Neural progenitor cell (in vitro differentiated cells): ENCODE results near the gene TAF1C. TPM values are rescaled to one million over a fixed set of nuclear protein-coding genes. Genes with fewer than 3 reads are reported as not detected.
A peak's percentile ranks its signal among the peaks of the same experiment; 100 is the strongest.

Experiments used
- DNase-seq: peaks from one replicate; pipeline ENCODE4 v3.0.0-alpha.2; 2016; ENCODE audit warnings: low spot score
- H2AFZ ChIP-seq: fragments of 200-600 bp; sonication (generic); replicated peaks from 2 replicates; pipeline ENCODE4 v1.6.1; 2016; ENCODE audit warnings: antibody characterized with exemption
- H3F3A ChIP-seq: fragments of 200-600 bp; sonication (generic); 2 replicates; pipeline ENCODE4 v1.6.1; 2016; ENCODE audit warnings: antibody characterized with exemption, low read depth
- H3K27ac ChIP-seq: fragments of 200-600 bp; sonication (generic); 2 replicates; pipeline ENCODE4 v1.5.1; 2016; ENCODE audit warnings: mild to moderate bottlenecking
- H3K27me3 ChIP-seq: fragments of 200-600 bp; sonication (generic); 2 replicates; pipeline ENCODE4 v1.6.1; 2016; ENCODE audit warnings: mild to moderate bottlenecking, moderate library complexity
- H3K36me3 ChIP-seq: fragments of 200-600 bp; sonication (generic); 2 replicates; pipeline ENCODE4 v1.5.1; 2016
- H3K4me1 ChIP-seq: fragments of 200-600 bp; sonication (generic); 2 replicates; pipeline ENCODE4 v1.6.1; 2016; ENCODE audit warnings: mixed run types
- H3K4me2 ChIP-seq: fragments of 200-600 bp; sonication (generic); 2 replicates; pipeline ENCODE4 v1.6.1; 2016
- H3K4me3 ChIP-seq: fragments of 200-600 bp; sonication (generic); 2 replicates; pipeline ENCODE4 v1.5.1; 2016
- H3K79me2 ChIP-seq: fragments of 200-600 bp; sonication (generic); 2 replicates; pipeline ENCODE4 v1.6.1; 2016; ENCODE audit warnings: low read depth
- H3K9ac ChIP-seq: fragments of 200-600 bp; sonication (generic); 2 replicates; pipeline ENCODE4 v1.6.1; 2016
- H3K9me3 ChIP-seq: fragments of 200-600 bp; sonication (generic); 2 replicates; pipeline ENCODE4 v1.5.1; 2016; ENCODE audit warnings: low read depth
- H4K20me1 ChIP-seq: fragments of 200-600 bp; sonication (generic); 2 replicates; pipeline ENCODE4 v1.6.1; 2016; ENCODE audit warnings: low read depth
- H3K27ac Mint-ChIP-seq: 3 replicates; pipeline ENCODE4 v1.8.0; 2021; ENCODE audit warnings: mixed read lengths
- H3K27me3 Mint-ChIP-seq: 2 replicates; pipeline ENCODE4 v1.8.0; 2022; ENCODE audit warnings: low read depth, mild to moderate bottlenecking, inconsistent platforms, moderate library complexity, mixed read lengths; ENCODE audit not compliant: insufficient read depth
- H3K36me3 Mint-ChIP-seq: 3 replicates; pipeline ENCODE4 v1.8.0; 2021; ENCODE audit warnings: mixed read lengths
- H3K4me1 Mint-ChIP-seq: 3 replicates; pipeline ENCODE4 v1.8.0; 2021; ENCODE audit warnings: mixed read lengths
- H3K4me3 Mint-ChIP-seq: 3 replicates; pipeline ENCODE4 v1.8.0; 2021; ENCODE audit warnings: mild to moderate bottlenecking, moderate library complexity, mixed read lengths
- H3K9me3 Mint-ChIP-seq: 3 replicates; pipeline ENCODE4 v1.8.0; 2020; ENCODE audit warnings: mixed read lengths
- CTCF ChIP-seq: fragments of 200-600 bp; sonication (generic); IDR thresholded peaks from 2 replicates; pipeline ENCODE4 v1.5.1; 2017; ENCODE audit warnings: antibody characterized with exemption, mild to moderate bottlenecking
- EZH2 ChIP-seq: fragments of 200-600 bp; sonication (generic); IDR thresholded peaks from 2 replicates; pipeline ENCODE4 v1.6.1; 2017; ENCODE audit warnings: antibody characterized with exemption, mild to moderate bottlenecking, moderate library complexity
- EZH2phosphoT487 ChIP-seq: fragments of 200-600 bp; sonication (generic); IDR thresholded peaks from 2 replicates; pipeline ENCODE4 v1.6.1; 2017; ENCODE audit warnings: antibody characterized with exemption
- total RNA-seq: library from RNA; depleted of rRNA; stranded (reverse); fragments of >200 nt; gene quantifications from 2 replicates; pipeline ENCODE4 v1.2.3, GENCODE V29; 2015; ENCODE audit warnings: low replicate concordance

Gene TAF1C
- total RNA-seq, 1 donor from 2014 or later = 23.3 TPM

- H3K4me3 ChIP-seq = no peak overlapping the region
- H3F3A ChIP-seq = no peaks in the 10 kb centered on the region
- no peak overlapping the region for H3K9ac ChIP-seq
- Mint-ChIP-seq H3K27me3 (peaks cover 10% of the 10 kb centered on the region), H3K27ac (no peak overlapping the region), H3K9me3 (no peaks in the 10 kb centered on the region), H3K4me3 (no peak overlapping the region), H3K4me1 (peaks cover 4% of the 10 kb centered on the region), H3K36me3 (no peaks in the 10 kb centered on the region)
- no peaks in the 10 kb centered on the region for H3K9me3 ChIP-seq
- no peaks in the 10 kb centered on the region for H3K36me3 ChIP-seq
- H3K27ac ChIP-seq = no peak overlapping the region
- H3K79me2 ChIP-seq = peaks cover 3% of the 10 kb centered on the region
- DNase-seq = no peak
- no peak overlapping the region for H3K4me2 ChIP-seq
- H4K20me1 ChIP-seq = no peaks in the 10 kb centered on the region
- no peak for TF ChIP-seq EZH2
- no peak for TF ChIP-seq CTCF
- no peaks in the 10 kb centered on the region for H3K27me3 ChIP-seq
- no peak overlapping the region for H2AFZ ChIP-seq
- no peaks in the 10 kb centered on the region for H3K4me1 ChIP-seq
These were observed 4.6 kb upstream of the TAF1C start for GRCh38 chr16:84191466-84191865.

- H3K36me3 Mint-ChIP-seq = no peaks in the 10 kb centered on the region
- H3K9me3 ChIP-seq = no peaks in the 10 kb centered on the region
- H3K27me3 ChIP-seq = no peaks in the 10 kb centered on the region
- H3K4me3 Mint-ChIP-seq = no peak within 1 kb of the TSS
- peaks cover 3% of the 10 kb centered on the region for H3K4me1 ChIP-seq
- H3K4me3 ChIP-seq = no peak within 1 kb of the TSS
- H3K4me1 Mint-ChIP-seq = peaks cover 5% of the 10 kb centered on the region
- H3K4me2 ChIP-seq = no peak within 1 kb of the TSS
- no peak within 1 kb of the TSS for H3K27ac Mint-ChIP-seq
- H3K9me3 Mint-ChIP-seq = no peaks in the 10 kb centered on the region
- no peaks in the 10 kb centered on the region for H3F3A ChIP-seq
- H4K20me1 ChIP-seq = peaks cover 5% of the 10 kb centered on the region
- TF ChIP-seq EZH2phosphoT487 (no peak), EZH2 (no peak), CTCF (no peak)
- H3K27ac ChIP-seq = no peak within 1 kb of the TSS
- DNase-seq = no peak
- no peak within 1 kb of the TSS for H2AFZ ChIP-seq
- no peaks in the 10 kb centered on the region for H3K36me3 ChIP-seq
- H3K27me3 Mint-ChIP-seq = peaks cover 10% of the 10 kb centered on the region
- H3K9ac ChIP-seq = no peak within 1 kb of the TSS
- H3K79me2 ChIP-seq = peaks cover 9% of the 10 kb centered on the region
These were observed 4.0 kb upstream of the TAF1C start, which contains the start of gene ADAD2 for GRCh38 chr16:84190731-84191388. TSS of gene ADAD2 (plus strand) at chr16:84191157. CDS start at chr16:84191231, 74 bp downstream.

- Mint-ChIP-seq H3K27me3 (no peaks in the 10 kb centered on the region), H3K9me3 (no peaks in the 10 kb centered on the region), H3K4me3 (peak overlapping the region; percentile 91), H3K27ac (no peak overlapping the region), H3K36me3 (peaks cover 4% of the 10 kb centered on the region), H3K4me1 (peaks cover 11% of the 10 kb centered on the region)
- H3K9ac ChIP-seq = no peak overlapping the region
- H3K27ac ChIP-seq = no peak overlapping the region
- peaks cover 37% of the 10 kb centered on the region for H3K79me2 ChIP-seq
- no peaks in the 10 kb centered on the region for H3K9me3 ChIP-seq
- peaks cover 5% of the 10 kb centered on the region for H3K4me1 ChIP-seq
- no peak overlapping the region for H3K4me3 ChIP-seq
- peaks cover 13% of the 10 kb centered on the region for H4K20me1 ChIP-seq
- no peak overlapping the region for H3K4me2 ChIP-seq
- no peak for DNase-seq
- TF ChIP-seq EZH2 (no peak), CTCF (no peak), EZH2phosphoT487 (no peak)
- H2AFZ ChIP-seq = no peak overlapping the region
- no peaks in the 10 kb centered on the region for H3F3A ChIP-seq
- H3K27me3 ChIP-seq = no peaks in the 10 kb centered on the region
- no peaks in the 10 kb centered on the region for H3K36me3 ChIP-seq
These were observed 2.1 kb downstream of the TAF1C start for GRCh38 chr16:84184775-84185174.
